Measurements from ENCODE around the gene PHF12. TPM values are rescaled to one million over a fixed set of nuclear protein-coding genes. Genes with fewer than 3 reads are reported as not detected.

Gene PHF12
- total and polyA plus RNA-seq, 2 experiments from 2014 or later: 19.7 to 41.0 TPM

- TF ChIP-seq ZNF462 (CRISPR knock-in tag; IDR thresholded peaks at IDR 0.05): no peak
- no peak for TF ChIP-seq POLR2AphosphoS5 (IDR thresholded peaks at IDR 0.05; ENCODE audit: low read depth)
- no peak for TF ChIP-seq CTCF (conservative IDR thresholded peaks at IDR 0.05; ENCODE audit: low read depth in 2 of 2)
- TF ChIP-seq ZNF114 (CRISPR knock-in tag; IDR thresholded peaks at IDR 0.05): no peak
- no peak for TF ChIP-seq ZNF331 (CRISPR knock-in tag; IDR thresholded peaks at IDR 0.05; ENCODE audit: low read depth)
- no peak for TF ChIP-seq NANOG (IDR thresholded peaks at IDR 0.05; ENCODE audit: borderline replicate concordance)
- TF ChIP-seq CREB1 (CRISPR knock-in tag; IDR thresholded peaks at IDR 0.05; ENCODE audit: low read depth): no peak
Observed at GRCh38 chr17:28949185-28950016, 1.9 kb downstream of the PHF12 start (continued).

Data from GM23338 (cell line).